A673 (cell line): ENCODE measurements around the gene HMGCLL1. TPM values are rescaled to one million over a fixed set of nuclear protein-coding genes. Genes with fewer than 3 reads are reported as not detected.

Source experiments
- BruUV-seq: library from RNA; stranded (reverse); fragments of 400-500 nt; replicated peaks from 2 replicates; lab custom pipeline; 2021; lab: Mats Ljungman, UMichigan
- CTCF ChIA-PET: fragments of 300-600 bp; sonication (Branson Sonifier 250); formaldehyde crosslinking; loops from one replicate; lab custom pipeline; 2022; ENCODE audit warnings: antibody characterized with exemption; lab: Charles Lee
- POLR2A ChIA-PET: fragments of 300-600 bp; sonication (Branson Sonifier 250); formaldehyde crosslinking; loops from one replicate; lab custom pipeline; 2022; ENCODE audit warnings: antibody characterized with exemption; ENCODE audit not compliant: low non-redundant PET; lab: Charles Lee
- DNase-seq: peaks from one replicate; pipeline ENCODE4 v3.0.0-alpha.2; 2015; ENCODE audit warnings: low spot score
- H3K27ac ChIP-seq: fragments of 200-600 bp; sonication (generic); 2 replicates; pipeline ENCODE4 v1.5.1; 2016; ENCODE audit warnings: mixed run types, low read depth, mild to moderate bottlenecking, mixed read lengths, antibody characterized with exemption, low read length; ENCODE audit not compliant: poor library complexity, severe bottlenecking
- H3K27me3 ChIP-seq: fragments of 200-600 bp; sonication (generic); replicated peaks from 2 replicates; pipeline ENCODE4 v1.6.1; 2017; ENCODE audit warnings: mixed run types, low read depth, mild to moderate bottlenecking, mixed read lengths, antibody characterized with exemption, low read length; ENCODE audit not compliant: insufficient read depth, poor library complexity
- H3K36me3 ChIP-seq: fragments of 200-600 bp; sonication (generic); 2 replicates; pipeline ENCODE4 v1.6.1; 2016; ENCODE audit warnings: mixed run types, mild to moderate bottlenecking, mixed read lengths, antibody characterized with exemption, low read length; ENCODE audit not compliant: insufficient read depth, poor library complexity, severe bottlenecking
- H3K4me1 ChIP-seq: fragments of 200-600 bp; sonication (generic); 2 replicates; pipeline ENCODE4 v1.6.1; 2017; ENCODE audit warnings: mixed run types, mild to moderate bottlenecking, mixed read lengths, antibody characterized with exemption, low read length; ENCODE audit not compliant: insufficient read depth, poor library complexity, severe bottlenecking
- H3K4me3 ChIP-seq: fragments of 200-600 bp; sonication (generic); 2 replicates; pipeline ENCODE4 v1.5.1; 2016; ENCODE audit warnings: low read depth, mixed run types, mild to moderate bottlenecking, mixed read lengths, low read length; ENCODE audit not compliant: poor library complexity, severe bottlenecking
- H3K9me3 ChIP-seq: fragments of 200-600 bp; sonication (generic); 2 replicates; pipeline ENCODE4 v1.6.1; 2016; ENCODE audit warnings: mixed run types, low read depth, mild to moderate bottlenecking, mixed read lengths, antibody characterized with exemption, low read length; ENCODE audit not compliant: poor library complexity, severe bottlenecking
- CTCF ChIP-seq: fragments of 300-800, 200-600 bp; sonication (generic); conservative IDR thresholded peaks from 2 replicates; pipeline ENCODE4 v1.5.1; 2017; ENCODE audit warnings: low read depth, mild to moderate bottlenecking, antibody characterized with exemption, low read length, moderate library complexity, mixed read lengths
- EZH2 ChIP-seq: fragments of 200-600 bp; sonication (generic); IDR thresholded peaks from 2 replicates; pipeline ENCODE4 v1.6.1; 2017; ENCODE audit warnings: borderline replicate concordance, low read depth, mild to moderate bottlenecking, mixed read lengths, antibody characterized with exemption, low read length; ENCODE audit not compliant: poor library complexity, severe bottlenecking
- intact Hi-C: fragments of 100-400 bp; cut with micrococcal nuclease; formaldehyde crosslinking; loops from one replicate; pipeline ENCODE4 v1.10.0; 2022; ENCODE audit not compliant: unreplicated experiment
- total RNA-seq: library from RNA; stranded (reverse); gene quantifications from 2 replicates; pipeline ENCODE4 v1.2.3, GENCODE V29; 2021

Gene HMGCLL1
- total RNA-seq, 1 experiment from 2014 or later, result not detected

DNA sequence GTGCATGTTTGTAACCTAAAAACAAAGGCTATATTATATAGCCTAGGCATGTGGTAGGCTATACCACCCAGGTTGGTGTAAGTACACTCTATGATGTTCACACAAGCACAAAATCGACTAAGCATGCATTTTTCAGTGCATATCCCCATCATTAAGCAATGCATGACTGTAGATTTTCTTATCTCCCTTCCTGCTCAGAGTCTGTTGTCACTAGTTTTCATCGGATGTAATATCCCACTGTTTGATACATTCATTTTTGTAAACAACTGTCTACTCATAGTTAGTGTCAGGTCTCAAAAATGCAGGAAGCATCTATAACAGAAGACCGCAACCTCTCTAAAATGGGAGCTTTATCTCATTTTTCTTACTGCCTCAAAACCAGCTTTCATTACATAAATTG lies 181.0 kb downstream of the HMGCLL1 start:
- ChIA-PET CTCF (no interaction called here), POLR2A (no interaction called here)
- no peaks in the 10 kb centered on the region for H3K9me3 ChIP-seq
- BruUV-seq, result no TSS peak
- H3K4me3 ChIP-seq, result no peak overlapping the region
- no peak overlapping the region for H3K27ac ChIP-seq
- TF ChIP-seq CTCF (no peak), EZH2 (no peak)
- DNase-seq, result no peak
- H3K36me3 ChIP-seq, result no peaks in the 10 kb centered on the region
- H3K27me3 ChIP-seq, result no peaks in the 10 kb centered on the region
- intact Hi-C loops, result no loop called here
- no peaks in the 10 kb centered on the region for H3K4me1 ChIP-seq

DNA sequence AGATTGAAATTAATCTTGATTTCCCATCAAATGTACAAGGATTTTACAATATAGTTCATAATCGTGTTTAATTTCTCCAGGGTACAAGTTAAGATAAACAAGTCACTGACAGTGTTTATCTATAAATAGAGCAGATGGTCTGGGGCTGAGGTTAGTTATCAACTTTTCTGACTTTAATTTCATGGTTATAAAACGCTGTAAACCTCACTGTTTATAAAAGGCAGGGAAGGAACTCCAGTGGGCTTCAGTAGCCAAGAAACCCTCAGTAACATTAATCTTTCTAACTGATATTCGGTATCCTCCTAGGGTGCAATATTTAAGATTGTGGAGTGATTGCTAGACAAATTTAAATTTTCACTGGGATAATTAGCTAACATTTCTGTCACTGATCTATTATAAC lies 183.1 kb downstream of the HMGCLL1 start:
- Histone ChIP-seq H3K36me3 (no peaks in the 10 kb centered on the region), H3K4me1 (no peaks in the 10 kb centered on the region), H3K27ac (no peak overlapping the region), H3K9me3 (no peaks in the 10 kb centered on the region), H3K4me3 (no peak overlapping the region), H3K27me3 (no peaks in the 10 kb centered on the region)
- intact Hi-C loops, result no loop called here
- no TSS peak for BruUV-seq
- POLR2A ChIA-PET, result no interaction called here
- no peak for DNase-seq
- CTCF ChIA-PET, result no interaction called here
- no peak for TF ChIP-seq CTCF
- no peak for TF ChIP-seq EZH2

DNA sequence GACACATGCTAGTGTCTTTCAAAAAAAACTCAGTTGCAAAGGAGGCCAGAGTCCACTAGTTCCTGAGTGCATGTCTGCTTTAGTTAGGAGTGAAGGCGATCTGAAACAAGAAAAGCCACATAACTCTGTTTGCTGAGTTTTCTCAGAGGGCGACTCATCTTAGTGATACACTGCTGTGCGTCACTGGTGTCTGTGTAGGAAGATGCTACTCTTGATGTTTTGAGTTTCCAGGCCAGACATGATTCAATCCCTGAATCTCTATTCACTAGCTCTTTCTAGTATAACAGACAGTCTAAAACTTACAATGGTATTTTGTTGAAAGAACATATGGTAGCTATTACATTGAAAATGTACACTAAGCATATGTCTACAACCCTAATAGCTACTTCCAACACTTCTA lies 190.8 kb downstream of the HMGCLL1 start:
- Histone ChIP-seq H3K9me3 (no peaks in the 10 kb centered on the region), H3K27me3 (no peaks in the 10 kb centered on the region), H3K4me1 (no peaks in the 10 kb centered on the region), H3K27ac (no peak overlapping the region), H3K4me3 (no peak overlapping the region), H3K36me3 (no peaks in the 10 kb centered on the region)
- CTCF ChIA-PET, result no interaction called here
- DNase-seq, result no peak
- POLR2A ChIA-PET, result no interaction called here
- intact Hi-C loops, result no loop called here
- no peak for TF ChIP-seq CTCF
- BruUV-seq, result no TSS peak
